MM.1S (cell line): Measurements from ENCODE around the gene FNDC8.

Experiments
- DNase-seq: peaks from one replicate; pipeline ENCODE4 v3.0.0-alpha.2; 2015
- H2AFZ ChIP-seq: fragments of 300-600 bp; sonication (generic); 2 replicates; pipeline ENCODE4 v1.6.0; 2016; ENCODE audit warnings: antibody characterized with exemption, low read length
- H3F3A ChIP-seq: fragments of 300-600 bp; sonication (generic); 2 replicates; pipeline ENCODE4 v1.6.1; 2016; ENCODE audit warnings: mild to moderate bottlenecking, antibody characterized with exemption, low read length, moderate library complexity, mixed read lengths; ENCODE audit not compliant: insufficient read depth
- H3K27ac ChIP-seq: fragments of 300-600 bp; sonication (generic); 2 replicates; pipeline ENCODE4 v1.5.1; 2016; ENCODE audit warnings: mild to moderate bottlenecking, low read length
- H3K27me3 ChIP-seq: fragments of 300-600 bp; sonication (generic); replicated peaks from 2 replicates; pipeline ENCODE4 v1.6.0; 2016; ENCODE audit warnings: low read length; ENCODE audit not compliant: insufficient read depth
- H3K36me3 ChIP-seq: fragments of 300-600 bp; sonication (generic); replicated peaks from 2 replicates; pipeline ENCODE4 v1.6.1; 2016; ENCODE audit warnings: mild to moderate bottlenecking, low read length, mixed read lengths; ENCODE audit not compliant: insufficient read depth
- H3K4me1 ChIP-seq: fragments of 300-600 bp; sonication (generic); 2 replicates; pipeline ENCODE4 v1.6.1; 2016; ENCODE audit warnings: low read length, mixed read lengths
- H3K4me2 ChIP-seq: fragments of 300-600 bp; sonication (generic); 2 replicates; pipeline ENCODE4 v1.6.0; 2016; ENCODE audit warnings: low read depth, low read length
- H3K4me3 ChIP-seq: fragments of 300-600 bp; sonication (generic); 2 replicates; pipeline ENCODE4 v1.5.1; 2016; ENCODE audit warnings: low read length, mixed read lengths
- H3K79me2 ChIP-seq: fragments of 300-600 bp; sonication (generic); 2 replicates; pipeline ENCODE4 v1.6.1; 2016; ENCODE audit warnings: mixed run types, low read length, mixed read lengths
- H3K9ac ChIP-seq: fragments of 300-600 bp; sonication (generic); 2 replicates; pipeline ENCODE4 v1.6.1; 2016; ENCODE audit warnings: low read length, mixed read lengths
- H3K9me2 ChIP-seq: fragments of 300-600 bp; sonication (generic); replicated peaks from 2 replicates; pipeline ENCODE4 v1.6.1; 2016; ENCODE audit warnings: mild to moderate bottlenecking, low read length, mixed read lengths; ENCODE audit not compliant: insufficient read depth
- H3K9me3 ChIP-seq: fragments of 300-600 bp; sonication (generic); replicated peaks from 2 replicates; pipeline ENCODE4 v1.6.1; 2016; ENCODE audit warnings: mild to moderate bottlenecking, low read length, mixed read lengths; ENCODE audit not compliant: insufficient read depth
- H4K20me1 ChIP-seq: fragments of 300-600 bp; sonication (generic); 2 replicates; pipeline ENCODE4 v1.6.1; 2016; ENCODE audit warnings: mild to moderate bottlenecking, low read length, moderate library complexity, mixed read lengths; ENCODE audit not compliant: insufficient read depth
- EZH2 ChIP-seq: fragments of 300-600 bp; sonication (generic); optimal IDR thresholded peaks from 2 replicates; pipeline ENCODE3; 2017; ENCODE audit warnings: low read depth, mild to moderate bottlenecking, antibody characterized with exemption, low read length, mixed read lengths
- EZH2phosphoT487 ChIP-seq: fragments of 300-600 bp; sonication (generic); IDR thresholded peaks from 2 replicates; pipeline ENCODE4 v1.6.1; 2018; ENCODE audit warnings: antibody characterized with exemption, low read length
- TF ChIP-seq, protein P1 (sequence below): fragments of 300-600 bp; sonication (generic); IDR thresholded peaks from 2 replicates; pipeline ENCODE4 v1.5.1; 2016; ENCODE audit warnings: antibody characterized with exemption, low read length, mixed read lengths

Gene FNDC8

DNA sequence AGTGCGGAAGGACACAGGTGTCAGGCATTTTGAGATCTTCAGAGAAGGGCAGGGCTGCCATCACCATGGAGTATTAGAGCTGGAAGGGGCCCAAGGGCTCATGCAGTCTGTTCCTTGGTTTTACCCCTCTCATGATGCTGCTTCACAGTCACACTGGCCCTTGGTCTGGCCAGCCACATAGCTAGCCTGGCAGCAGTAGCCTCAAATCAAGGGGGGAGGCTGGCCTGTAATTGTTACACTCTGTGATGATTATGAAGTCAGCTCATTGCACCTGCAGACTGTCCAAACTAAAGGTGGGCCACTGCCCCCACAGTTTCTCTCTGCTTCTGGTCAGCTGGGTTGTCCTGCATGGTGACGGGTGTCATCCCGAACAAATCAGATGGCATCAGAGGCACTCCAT, at the start of gene FNDC8:
TSS of gene FNDC8 (plus strand) at position 301 of the 400 bp plus-strand sequence. CDS start at position 380, 79 bp downstream.
- H2AFZ ChIP-seq, result no peak within 1 kb of the TSS
- H3K79me2 ChIP-seq, result peaks cover 30% of the 10 kb centered on the region
- H3K27me3 ChIP-seq, result no peaks in the 10 kb centered on the region
- H3K4me3 ChIP-seq, result no peak within 1 kb of the TSS
- DNase-seq, result no peak
- H3K9ac ChIP-seq, result no peak within 1 kb of the TSS
- H3K9me2 ChIP-seq, result no peaks in the 10 kb centered on the region
- no peak within 1 kb of the TSS for H3K27ac ChIP-seq
- TF ChIP-seq, protein P1, sequence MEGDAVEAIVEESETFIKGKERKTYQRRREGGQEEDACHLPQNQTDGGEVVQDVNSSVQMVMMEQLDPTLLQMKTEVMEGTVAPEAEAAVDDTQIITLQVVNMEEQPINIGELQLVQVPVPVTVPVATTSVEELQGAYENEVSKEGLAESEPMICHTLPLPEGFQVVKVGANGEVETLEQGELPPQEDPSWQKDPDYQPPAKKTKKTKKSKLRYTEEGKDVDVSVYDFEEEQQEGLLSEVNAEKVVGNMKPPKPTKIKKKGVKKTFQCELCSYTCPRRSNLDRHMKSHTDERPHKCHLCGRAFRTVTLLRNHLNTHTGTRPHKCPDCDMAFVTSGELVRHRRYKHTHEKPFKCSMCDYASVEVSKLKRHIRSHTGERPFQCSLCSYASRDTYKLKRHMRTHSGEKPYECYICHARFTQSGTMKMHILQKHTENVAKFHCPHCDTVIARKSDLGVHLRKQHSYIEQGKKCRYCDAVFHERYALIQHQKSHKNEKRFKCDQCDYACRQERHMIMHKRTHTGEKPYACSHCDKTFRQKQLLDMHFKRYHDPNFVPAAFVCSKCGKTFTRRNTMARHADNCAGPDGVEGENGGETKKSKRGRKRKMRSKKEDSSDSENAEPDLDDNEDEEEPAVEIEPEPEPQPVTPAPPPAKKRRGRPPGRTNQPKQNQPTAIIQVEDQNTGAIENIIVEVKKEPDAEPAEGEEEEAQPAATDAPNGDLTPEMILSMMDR, result no peak
- TF ChIP-seq EZH2phosphoT487 (no peak), EZH2 (no peak)
- H3K4me2 ChIP-seq, result no peak within 1 kb of the TSS
- H4K20me1 ChIP-seq, result no peaks in the 10 kb centered on the region
- H3K36me3 ChIP-seq, result no peaks in the 10 kb centered on the region
- no peaks in the 10 kb centered on the region for H3K9me3 ChIP-seq
- no peaks in the 10 kb centered on the region for H3F3A ChIP-seq
- no peaks in the 10 kb centered on the region for H3K4me1 ChIP-seq

DNA sequence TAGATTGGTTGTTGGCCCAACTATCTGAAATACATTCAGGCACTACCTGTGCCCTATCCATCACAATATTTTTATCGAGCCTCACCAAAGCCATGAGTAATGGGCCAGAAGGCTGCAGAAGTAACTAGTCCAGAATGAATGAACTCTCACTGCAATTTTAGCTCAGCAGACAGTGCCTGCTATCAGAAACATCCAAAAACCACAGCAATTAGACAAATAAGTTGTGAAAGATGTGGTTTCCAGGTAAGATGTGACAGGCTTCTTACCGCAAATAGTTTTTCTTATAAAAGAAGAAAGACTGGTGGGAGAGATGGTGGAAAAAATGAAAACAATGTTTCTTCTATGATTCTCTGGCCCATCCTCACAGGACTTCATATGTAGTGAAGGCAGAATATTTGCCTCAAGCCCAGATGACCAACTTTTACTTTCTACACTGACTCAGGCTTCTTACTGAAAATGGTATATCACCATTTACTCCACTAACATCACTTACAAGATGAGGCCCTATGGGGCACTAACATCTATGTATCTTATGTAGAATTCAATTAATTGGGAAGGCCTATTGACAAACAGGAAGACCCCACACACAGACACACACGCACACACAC, 48.1 kb upstream of the FNDC8 start:
- Histone ChIP-seq H3K27ac (no peak overlapping the region), H3K79me2 (peaks cover 64% of the 10 kb centered on the region), H3K9me3 (no peaks in the 10 kb centered on the region), H4K20me1 (no peaks in the 10 kb centered on the region), H3K4me2 (peak overlapping the region; percentile 30; the same call in 1 of the 2 replicates), H3K9me2 (no peaks in the 10 kb centered on the region), H3K27me3 (0 out of 2 replicates have a peak, but pooled peaks cover 3% of the 10 kb centered on the region), H3K4me1 (peaks cover 38% of the 10 kb centered on the region), H3K9ac (no peak overlapping the region), H3F3A (peaks cover 24% of the 10 kb centered on the region), H2AFZ (no peak overlapping the region), H3K36me3 (no peaks in the 10 kb centered on the region), H3K4me3 (no peak overlapping the region)
- DNase-seq, result peak; percentile 60
- TF ChIP-seq EZH2 (no peak), EZH2phosphoT487 (no peak)
- TF ChIP-seq, protein P1, result no peak

DNA sequence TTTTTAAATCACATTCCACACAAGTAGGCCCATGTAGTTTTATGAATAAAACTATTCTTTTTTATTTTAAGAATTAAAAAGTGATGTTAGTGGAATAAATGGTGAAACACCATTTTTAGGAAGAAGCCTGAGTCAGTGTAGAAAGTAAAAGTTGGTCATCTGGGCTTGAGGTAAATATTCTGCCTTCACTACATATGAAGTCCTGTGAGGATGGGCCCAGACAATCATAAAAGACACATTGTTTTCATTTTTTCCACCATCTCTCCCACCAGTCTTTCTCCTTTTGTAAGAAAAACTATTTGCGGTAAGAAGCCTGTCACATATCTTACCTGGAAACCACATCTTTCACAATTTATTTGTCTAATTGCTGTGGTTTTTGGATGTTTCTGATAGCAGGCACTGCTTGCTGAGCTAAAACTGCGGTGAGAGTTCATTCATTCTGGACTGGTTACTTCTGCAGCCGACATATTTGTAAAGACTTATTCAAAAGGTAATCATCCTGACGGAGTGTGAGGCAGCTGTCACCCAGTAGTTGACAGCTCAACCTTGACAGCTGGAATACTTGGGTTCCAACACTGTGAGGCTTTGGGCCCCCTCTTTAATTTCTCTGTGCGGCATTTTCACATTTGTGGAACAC, 47.3 kb upstream of the FNDC8 start:
- no peaks in the 10 kb centered on the region for H3K9me3 ChIP-seq

More for the DNA sequence above, 47.3 kb upstream of the FNDC8 start:
- Histone ChIP-seq H3K4me2 (0 out of 2 replicates have a peak overlapping the region, but pooled peaks have one; percentile 30), H3K79me2 (peaks cover 72% of the 10 kb centered on the region), H3K9ac (no peak overlapping the region), H4K20me1 (no peaks in the 10 kb centered on the region), H2AFZ (no peak overlapping the region), H3K4me3 (no peak overlapping the region), H3K9me2 (no peaks in the 10 kb centered on the region), H3F3A (peaks cover 24% of the 10 kb centered on the region), H3K4me1 (peaks cover 34% of the 10 kb centered on the region), H3K27ac (no peak overlapping the region), H3K27me3 (0 out of 2 replicates have a peak, but pooled peaks cover 3% of the 10 kb centered on the region), H3K36me3 (no peaks in the 10 kb centered on the region)
- no peak for DNase-seq
- TF ChIP-seq EZH2 (no peak), EZH2phosphoT487 (no peak)
- TF ChIP-seq, protein P1, result no peak
